ENCODE measurements around the gene NRXN3. TPM values are rescaled to one million over a fixed set of nuclear protein-coding genes. Genes with fewer than 3 reads are reported as not detected.

NRXN3 gene
- total RNA-seq, 2 experiments from 2014 or later: not detected

- ChIA-PET POLR2A (no interaction called here), CTCF (ENCODE audit: unreplicated experiment) (no interaction called here)
- no peak for DNase-seq (ENCODE audit: low spot score)
- Histone ChIP-seq H3K9me2 (ENCODE audit: insufficient read depth, low read length) (no peaks in the 10 kb centered on the region), H3K79me2 (ENCODE audit: insufficient read depth, low read depth, low read length) (no peaks in the 10 kb centered on the region), H3K4me1 (ENCODE audit: insufficient read depth, low read length, poor library complexity, severe bottlenecking) (no peaks in the 10 kb centered on the region), H3K4me2 (ENCODE audit: low read length) (no peak overlapping the region), H4K20me1 (ENCODE audit: insufficient read depth, low read length) (no peaks in the 10 kb centered on the region), H3K4me3 (ENCODE audit: low read depth, low read length, poor library complexity, severe bottlenecking) (no peak overlapping the region), H2AFZ (ENCODE audit: low read length) (no peak overlapping the region), H3K36me3 (ENCODE audit: insufficient read depth, low read length) (no peaks in the 10 kb centered on the region), H3K27ac (ENCODE audit: low read depth, low read length, poor library complexity, severe bottlenecking) (no peak overlapping the region), H3K9me3 (ENCODE audit: low read length) (no peaks in the 10 kb centered on the region)
- BruUV-seq (replicated peaks): no TSS peak
- TF ChIP-seq, protein P1, sequence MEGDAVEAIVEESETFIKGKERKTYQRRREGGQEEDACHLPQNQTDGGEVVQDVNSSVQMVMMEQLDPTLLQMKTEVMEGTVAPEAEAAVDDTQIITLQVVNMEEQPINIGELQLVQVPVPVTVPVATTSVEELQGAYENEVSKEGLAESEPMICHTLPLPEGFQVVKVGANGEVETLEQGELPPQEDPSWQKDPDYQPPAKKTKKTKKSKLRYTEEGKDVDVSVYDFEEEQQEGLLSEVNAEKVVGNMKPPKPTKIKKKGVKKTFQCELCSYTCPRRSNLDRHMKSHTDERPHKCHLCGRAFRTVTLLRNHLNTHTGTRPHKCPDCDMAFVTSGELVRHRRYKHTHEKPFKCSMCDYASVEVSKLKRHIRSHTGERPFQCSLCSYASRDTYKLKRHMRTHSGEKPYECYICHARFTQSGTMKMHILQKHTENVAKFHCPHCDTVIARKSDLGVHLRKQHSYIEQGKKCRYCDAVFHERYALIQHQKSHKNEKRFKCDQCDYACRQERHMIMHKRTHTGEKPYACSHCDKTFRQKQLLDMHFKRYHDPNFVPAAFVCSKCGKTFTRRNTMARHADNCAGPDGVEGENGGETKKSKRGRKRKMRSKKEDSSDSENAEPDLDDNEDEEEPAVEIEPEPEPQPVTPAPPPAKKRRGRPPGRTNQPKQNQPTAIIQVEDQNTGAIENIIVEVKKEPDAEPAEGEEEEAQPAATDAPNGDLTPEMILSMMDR (conservative IDR thresholded peaks at IDR 0.05; ENCODE audit: low read length): no peak
- TF ChIP-seq EZH2phosphoT487 (IDR thresholded peaks at IDR 0.05; ENCODE audit: borderline replicate concordance, low read depth, low read length): no peak
- intact Hi-C loops (cut with micrococcal nuclease; ENCODE audit: unreplicated experiment): no loop called here
Observed at GRCh38 chr14:79332504-79333197, 1162.5 kb downstream of the NRXN3 start.

DNA sequence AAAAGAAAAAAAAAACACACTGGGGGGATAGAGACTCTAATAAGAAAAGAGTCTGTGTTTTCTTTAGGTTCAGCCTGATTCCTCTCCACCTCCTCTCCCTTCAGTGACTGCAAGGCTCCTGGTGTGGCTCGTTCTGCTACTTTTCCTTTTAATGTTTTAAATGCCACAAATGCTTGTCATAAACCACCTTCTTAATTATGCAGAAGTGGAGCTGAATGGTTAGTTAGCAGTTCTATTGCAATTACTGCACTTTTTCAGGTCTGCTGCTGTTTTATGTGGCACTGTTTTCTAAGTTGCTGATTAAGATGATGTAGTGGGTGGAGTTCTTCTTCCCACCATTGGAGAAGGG, 1163.0 kb downstream of the NRXN3 start:
- Histone ChIP-seq H3K36me3 (ENCODE audit: insufficient read depth, low read length) (no peaks in the 10 kb centered on the region), H3K4me2 (ENCODE audit: low read length) (no peak overlapping the region), H3K27ac (ENCODE audit: low read depth, low read length, poor library complexity, severe bottlenecking) (no peak overlapping the region), H2AFZ (ENCODE audit: low read length) (no peak overlapping the region), H4K20me1 (ENCODE audit: insufficient read depth, low read length) (no peaks in the 10 kb centered on the region), H3K9me2 (ENCODE audit: insufficient read depth, low read length) (no peaks in the 10 kb centered on the region), H3K9me3 (ENCODE audit: low read length) (no peaks in the 10 kb centered on the region), H3K79me2 (ENCODE audit: insufficient read depth, low read depth, low read length) (no peaks in the 10 kb centered on the region), H3K4me1 (ENCODE audit: insufficient read depth, low read length, poor library complexity, severe bottlenecking) (no peaks in the 10 kb centered on the region), H3K4me3 (ENCODE audit: low read depth, low read length, poor library complexity, severe bottlenecking) (no peak overlapping the region)
- no TSS peak for BruUV-seq (replicated peaks)
- ChIA-PET POLR2A (no interaction called here), CTCF (ENCODE audit: unreplicated experiment) (no interaction called here)
- DNase-seq (ENCODE audit: low spot score): no peak
- intact Hi-C loops (cut with micrococcal nuclease; ENCODE audit: unreplicated experiment): no loop called here
- no peak for TF ChIP-seq EZH2phosphoT487 (IDR thresholded peaks at IDR 0.05; ENCODE audit: borderline replicate concordance, low read depth, low read length)
- TF ChIP-seq, protein P1 (conservative IDR thresholded peaks at IDR 0.05; ENCODE audit: low read length): no peak

- POLR2A ChIA-PET: no interaction called here
- Histone ChIP-seq H3K36me3 (ENCODE audit: insufficient read depth, low read length) (no peaks in the 10 kb centered on the region), H3K4me2 (ENCODE audit: low read length) (no peak overlapping the region), H3K4me3 (ENCODE audit: low read depth, low read length, poor library complexity, severe bottlenecking) (no peak overlapping the region), H4K20me1 (ENCODE audit: insufficient read depth, low read length) (no peaks in the 10 kb centered on the region), H3K27ac (ENCODE audit: low read depth, low read length, poor library complexity, severe bottlenecking) (no peak overlapping the region), H3K9me2 (ENCODE audit: insufficient read depth, low read length) (no peaks in the 10 kb centered on the region), H2AFZ (ENCODE audit: low read length) (no peak overlapping the region), H3K4me1 (ENCODE audit: insufficient read depth, low read length, poor library complexity, severe bottlenecking) (no peaks in the 10 kb centered on the region), H3K9me3 (ENCODE audit: low read length) (no peaks in the 10 kb centered on the region), H3K79me2 (ENCODE audit: insufficient read depth, low read depth, low read length) (no peaks in the 10 kb centered on the region)
- CTCF ChIA-PET (ENCODE audit: unreplicated experiment): no interaction called here
- DNase-seq (ENCODE audit: low spot score): no peak
- BruUV-seq (replicated peaks): no TSS peak
- TF ChIP-seq, protein P1 (conservative IDR thresholded peaks at IDR 0.05; ENCODE audit: low read length): no peak
- no peak for TF ChIP-seq EZH2phosphoT487 (IDR thresholded peaks at IDR 0.05; ENCODE audit: borderline replicate concordance, low read depth, low read length)
- intact Hi-C loops (cut with micrococcal nuclease; ENCODE audit: unreplicated experiment): no loop called here
Observed at GRCh38 chr14:79334272-79334671, 1164.1 kb downstream of the NRXN3 start.
